ENCODE measurements around the gene RASSF1. TPM values are rescaled to one million over a fixed set of nuclear protein-coding genes. Genes with fewer than 3 reads are reported as not detected.

Gene RASSF1
- total RNA-seq, 1 experiment from 2014 or later: 29.6 TPM

DNA sequence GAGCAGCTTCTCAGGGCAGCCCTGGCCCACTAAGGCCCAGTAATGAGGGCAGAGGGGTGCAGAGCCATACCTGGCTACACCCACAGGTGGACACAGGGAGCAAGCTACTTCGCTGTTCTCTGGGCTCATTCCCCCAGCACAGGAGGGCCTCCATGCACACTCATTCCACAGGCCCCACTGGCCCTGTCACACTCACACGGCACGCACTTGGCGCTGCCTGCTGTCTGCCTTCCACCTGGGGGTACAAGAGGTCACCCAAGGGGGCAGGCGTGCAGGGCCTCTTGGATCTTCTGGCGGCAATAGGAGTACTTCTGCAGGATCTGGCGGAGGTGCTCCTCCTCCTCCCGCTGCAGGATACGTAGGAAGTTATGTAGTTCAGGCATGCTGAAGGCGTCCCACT lies 10.3 kb downstream of the RASSF1 start:
- Histone ChIP-seq H3K9ac (ENCODE audit: low read length) (no peak overlapping the region), H3K9me2 (ENCODE audit: insufficient read depth) (no peaks in the 10 kb centered on the region), H3K9me3 (ENCODE audit: control insufficient read depth in 1 of 2, insufficient read depth in 1 of 2, low read depth in 1 of 2, low read length in 2 of 2) (no peaks in the 10 kb centered on the region), H3K4me1 (ENCODE audit: control insufficient read depth in 1 of 2, insufficient read depth in 2 of 2, low read length in 2 of 2) (peaks cover 10 to 25% of the 10 kb centered on the region in 2 experiments), H3K4me3 (replicated peaks in 1 of 2; ENCODE audit: low read depth in 1 of 2, low read length in 2 of 2) (no peak overlapping the region), H3K27me3 (ENCODE audit: insufficient read depth, low read length) (no peaks in the 10 kb centered on the region), H4K20me1 (ENCODE audit: insufficient read depth) (no peaks in the 10 kb centered on the region; the same call in 1 of the 2 replicates), H3K79me2 (ENCODE audit: insufficient read depth, low read length) (peaks cover 73% of the 10 kb centered on the region), H2AFZ (ENCODE audit: low read depth, low read length, poor library complexity, severe bottlenecking) (no peak overlapping the region), H3K27ac (ENCODE audit: low read depth, low read length) (peak overlapping the region; percentile 19; the same call in 1 of the 2 replicates), H3K4me2 (ENCODE audit: low read length) (no peak overlapping the region), H3K36me3 (ENCODE audit: control insufficient read depth in 1 of 2, insufficient read depth in 2 of 2, low read length in 2 of 2) (peaks cover 33 to 45% of the 10 kb centered on the region in 2 experiments; a peak in 3 of 4 replicates)
- ChIA-PET RAD21 (ENCODE audit: low non-redundant PET in 1 of 2, low total read pairs in 2 of 2, uncharacterized antibody in 2 of 2, unreplicated experiment in 2 of 2) (no interaction called here), CTCF (no interaction called here), POLR2A (no interaction called here)
- ATAC-seq: no peak
- intact Hi-C loops (cut with micrococcal nuclease): no loop called here
- TF ChIP-seq EZH2phosphoT487 (IDR thresholded peaks at IDR 0.05; ENCODE audit: borderline replicate concordance) (no peak), SIN3A (IDR thresholded peaks at IDR 0.05; ENCODE audit: low read depth) (no peak), JUND (IDR thresholded peaks at IDR 0.05) (no peak), CEBPB (IDR thresholded peaks at IDR 0.05; ENCODE audit: low read depth) (no peak), RAD21 (IDR thresholded peaks at IDR 0.05; ENCODE audit: low read depth) (no peak), ELF1 (IDR thresholded peaks at IDR 0.05; ENCODE audit: borderline replicate concordance, low read depth) (no peak), TCF7L2 (IDR thresholded peaks at IDR 0.05; ENCODE audit: borderline replicate concordance, extremely low read depth, insufficient read depth, insufficient read length) (no peak), SP1 (IDR thresholded peaks at IDR 0.05; ENCODE audit: low read depth) (no peak), ZNF274 (IDR thresholded peaks at IDR 0.05; ENCODE audit: low read depth, low read length) (no peak), EZH2 (IDR thresholded peaks at IDR 0.05) (no peak)
- TF ChIP-seq, protein P1, sequence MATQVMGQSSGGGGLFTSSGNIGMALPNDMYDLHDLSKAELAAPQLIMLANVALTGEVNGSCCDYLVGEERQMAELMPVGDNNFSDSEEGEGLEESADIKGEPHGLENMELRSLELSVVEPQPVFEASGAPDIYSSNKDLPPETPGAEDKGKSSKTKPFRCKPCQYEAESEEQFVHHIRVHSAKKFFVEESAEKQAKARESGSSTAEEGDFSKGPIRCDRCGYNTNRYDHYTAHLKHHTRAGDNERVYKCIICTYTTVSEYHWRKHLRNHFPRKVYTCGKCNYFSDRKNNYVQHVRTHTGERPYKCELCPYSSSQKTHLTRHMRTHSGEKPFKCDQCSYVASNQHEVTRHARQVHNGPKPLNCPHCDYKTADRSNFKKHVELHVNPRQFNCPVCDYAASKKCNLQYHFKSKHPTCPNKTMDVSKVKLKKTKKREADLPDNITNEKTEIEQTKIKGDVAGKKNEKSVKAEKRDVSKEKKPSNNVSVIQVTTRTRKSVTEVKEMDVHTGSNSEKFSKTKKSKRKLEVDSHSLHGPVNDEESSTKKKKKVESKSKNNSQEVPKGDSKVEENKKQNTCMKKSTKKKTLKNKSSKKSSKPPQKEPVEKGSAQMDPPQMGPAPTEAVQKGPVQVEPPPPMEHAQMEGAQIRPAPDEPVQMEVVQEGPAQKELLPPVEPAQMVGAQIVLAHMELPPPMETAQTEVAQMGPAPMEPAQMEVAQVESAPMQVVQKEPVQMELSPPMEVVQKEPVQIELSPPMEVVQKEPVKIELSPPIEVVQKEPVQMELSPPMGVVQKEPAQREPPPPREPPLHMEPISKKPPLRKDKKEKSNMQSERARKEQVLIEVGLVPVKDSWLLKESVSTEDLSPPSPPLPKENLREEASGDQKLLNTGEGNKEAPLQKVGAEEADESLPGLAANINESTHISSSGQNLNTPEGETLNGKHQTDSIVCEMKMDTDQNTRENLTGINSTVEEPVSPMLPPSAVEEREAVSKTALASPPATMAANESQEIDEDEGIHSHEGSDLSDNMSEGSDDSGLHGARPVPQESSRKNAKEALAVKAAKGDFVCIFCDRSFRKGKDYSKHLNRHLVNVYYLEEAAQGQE (IDR thresholded peaks at IDR 0.05; ENCODE audit: low read depth): no peak
- BruUV-seq (replicated peaks): no TSS peak
- no peak for DNase-seq (ENCODE audit: low read depth, low spot score)
